ENCODE measurements around the gene DPYSL5. TPM values are rescaled to one million over a fixed set of nuclear protein-coding genes. Genes with fewer than 3 reads are reported as not detected.

DPYSL5 gene
- total and polyA plus RNA-seq, 12 donors = 0.34 to 1.6 (median 0.82) TPM; not detected in 4

- intact Hi-C loops (cut with DNase I) = no loop called here
- Histone ChIP-seq H3K27me3 (peaks cover 23% of the 10 kb centered on the region), H3K9me3 (replicated peaks in 1 of 3) (no peaks in the 10 kb centered on the region), H3K4me1 (replicated peaks in 1 of 2) (peaks cover 0 to 8% of the 10 kb centered on the region in 2 donors), H3K36me3 (replicated peaks in 1 of 2) (no peaks in the 10 kb centered on the region), H3K4me3 (no peak overlapping the region), H3K27ac (no peak overlapping the region)
- whole genome bisulfite sequencing, 4 donors = 51 to 66% (median 58%) methylated on average over 1 of the region's 1 CpG
- TF ChIP-seq CTCF (IDR thresholded peaks at IDR 0.05) = no peak
- TF ChIP-seq POLR2A (IDR thresholded peaks at IDR 0.05) = no peak
- no peak for DNase-seq
Observed at GRCh38 chr2:26854283-26854827, 6.4 kb downstream of the DPYSL5 start.

GRCh38 chr2:26855466-26855865 lies 7.5 kb downstream of the DPYSL5 start:
- H3K36me3 ChIP-seq (replicated peaks in 1 of 2) = no peaks in the 10 kb centered on the region
- H3K4me1 ChIP-seq (replicated peaks in 1 of 2) = peaks cover 0 to 2% of the 10 kb centered on the region in 2 donors
- intact Hi-C loops (cut with DNase I) = no loop called here
- H3K4me3 ChIP-seq = no peak overlapping the region
- no peak for TF ChIP-seq POLR2A (IDR thresholded peaks at IDR 0.05)
- no peak for TF ChIP-seq CTCF (IDR thresholded peaks at IDR 0.05)
- 67 to 84% (median 76%) methylated on average over 7 of the region's 7 CpGs for WGBS, 4 donors
- H3K9me3 ChIP-seq (replicated peaks in 1 of 3) = no peaks in the 10 kb centered on the region
- no peak for DNase-seq
- H3K27me3 ChIP-seq = peaks cover 14% of the 10 kb centered on the region
- H3K27ac ChIP-seq = no peak overlapping the region

- no peaks in the 10 kb centered on the region for H3K27me3 ChIP-seq
- H3K36me3 ChIP-seq (replicated peaks in 1 of 2) = no peaks in the 10 kb centered on the region
- intact Hi-C loops (cut with DNase I) = no loop called here
- WGBS, 4 donors = 83 to 85% (median 84%) methylated on average over 4 of the region's 4 CpGs
- no peaks in the 10 kb centered on the region for H3K4me1 ChIP-seq (replicated peaks in 1 of 2)
- DNase-seq = no peak
- H3K4me3 ChIP-seq = no peak overlapping the region
- TF ChIP-seq POLR2A (IDR thresholded peaks at IDR 0.05) = no peak
- TF ChIP-seq CTCF (IDR thresholded peaks at IDR 0.05) = no peak
- no peaks in the 10 kb centered on the region for H3K9me3 ChIP-seq (replicated peaks in 1 of 3)
- H3K27ac ChIP-seq = no peak overlapping the region
Observed at GRCh38 chr2:26859622-26860021, 11.7 kb downstream of the DPYSL5 start.

GRCh38 chr2:26860211-26860850 lies 12.4 kb downstream of the DPYSL5 start:
- WGBS, 4 donors = 54 to 81% (median 71%) methylated on average over 3 of the region's 3 CpGs

More at GRCh38 chr2:26860211-26860850, 12.4 kb downstream of the DPYSL5 start:
- Histone ChIP-seq H3K36me3 (replicated peaks in 1 of 2) (no peaks in the 10 kb centered on the region), H3K27ac (no peak overlapping the region), H3K4me3 (no peak overlapping the region), H3K9me3 (replicated peaks in 1 of 3) (no peaks in the 10 kb centered on the region), H3K27me3 (no peaks in the 10 kb centered on the region), H3K4me1 (replicated peaks in 1 of 2) (no peaks in the 10 kb centered on the region)
- intact Hi-C loops (cut with DNase I) = no loop called here
- TF ChIP-seq CTCF (IDR thresholded peaks at IDR 0.05) = no peak
- no peak for TF ChIP-seq POLR2A (IDR thresholded peaks at IDR 0.05)
- no peak for DNase-seq

Measured in adrenal gland (tissue), 12 donors.